GM12878 (cell line): ENCODE results near the gene ZNF107. TPM values are rescaled to one million over a fixed set of nuclear protein-coding genes. Genes with fewer than 3 reads are reported as not detected.

Source experiments
- ATAC-seq: fragments of 200-7000 bp; cut with Tn5 transposase; 3 replicates; pipeline ENCODE4 v1.9.1; 2020; ENCODE audit warnings: mild to moderate bottlenecking, moderate library complexity
- BruUV-seq: library from RNA; stranded (reverse); fragments of 400-500 nt; replicated peaks from 2 replicates; lab custom pipeline; 2021; lab: Mats Ljungman, UMichigan
- CTCF ChIA-PET: fragments of 300-600 bp; sonication (Branson Sonifier 250); formaldehyde crosslinking; extraction: SDS; loops from one replicate; lab custom pipeline; 2021; ENCODE audit warnings: inconsistent platforms; lab: Yijun Ruan, JAX
- POLR2A ChIA-PET: fragments of 350-600 bp; formaldehyde crosslinking; extraction: SDS; loops from one replicate; lab custom pipeline; 2021; ENCODE audit warnings: inconsistent platforms; lab: Charles Lee
- RAD21 ChIA-PET: fragments of 300-600 bp; sonication (Branson Sonifier 250); formaldehyde crosslinking; loops from one replicate; lab custom pipeline; 2023; ENCODE audit warnings: antibody characterized with exemption; ENCODE audit not compliant: unreplicated experiment; lab: Charles Lee
- SMC1A ChIA-PET: fragments of 300-600 bp; sonication (Branson Sonifier 250); formaldehyde crosslinking; loops from one replicate; lab custom pipeline; 2023; ENCODE audit not compliant: unreplicated experiment, uncharacterized antibody; lab: Charles Lee
- DNase-seq: peaks from one replicate; pipeline ENCODE4 v3.0.0-alpha.2; 2011; ENCODE audit warnings: low read depth, low spot score
- FAIRE-seq: peaks from 3 replicates; lab custom pipeline; 2011; peaks lifted over from hg19 to GRCh38; lab: Jason Lieb, UNC
- H2AFZ ChIP-seq: 2 replicates; pipeline ENCODE4 v1.6.0; 2011; ENCODE audit warnings: low read depth, low read length, control low read depth; ENCODE audit not compliant: control insufficient read depth
- H3K27ac ChIP-seq: 2 replicates; pipeline ENCODE4 v1.5.1; 2011; ENCODE audit warnings: control low read depth; ENCODE audit not compliant: control insufficient read depth, insufficient read depth
- H3K27me3 ChIP-seq, 2 experiments: replicated peaks in 1 of 2; 2 replicates each; pipeline versions ENCODE4 v1.6.0 to v1.6.1; 2011; ENCODE audit warnings: low read length in 1 of 2; ENCODE audit not compliant: control insufficient read depth in 2 of 2, insufficient read depth in 2 of 2
- H3K36me3 ChIP-seq, 2 experiments: 2 replicates each; pipeline ENCODE4 v1.5.1; 2011; ENCODE audit warnings: low read length in 1 of 2; ENCODE audit not compliant: control insufficient read depth in 2 of 2, insufficient read depth in 2 of 2
- H3K4me1 ChIP-seq: 2 replicates; pipeline ENCODE4 v1.6.1; 2011; ENCODE audit warnings: mild to moderate bottlenecking, low read length, moderate library complexity, mixed read lengths; ENCODE audit not compliant: control insufficient read depth, insufficient read depth
- H3K4me2 ChIP-seq: 2 replicates; pipeline ENCODE4 v1.6.0; 2011; ENCODE audit warnings: control low read depth; ENCODE audit not compliant: control insufficient read depth, insufficient read depth
- H3K4me3 ChIP-seq: fragments of 200-600 bp; sonication (generic); 2 replicates; pipeline ENCODE4 v1.5.1; 2016
- H3K79me2 ChIP-seq: 2 replicates; pipeline ENCODE4 v1.6.0; 2011; ENCODE audit warnings: low read length; ENCODE audit not compliant: control insufficient read depth, insufficient read depth
- H3K9ac ChIP-seq: 2 replicates; pipeline ENCODE4 v1.8.0; 2011; ENCODE audit warnings: low read length, control low read depth, mixed read lengths; ENCODE audit not compliant: control insufficient read depth, insufficient read depth
- H3K9me3 ChIP-seq: replicated peaks from 3 replicates; pipeline ENCODE4 v1.5.1; 2011; ENCODE audit warnings: mild to moderate bottlenecking, low read length; ENCODE audit not compliant: control insufficient read depth, insufficient read depth
- H4K20me1 ChIP-seq: 2 replicates; pipeline ENCODE4 v1.6.0; 2011; ENCODE audit not compliant: control insufficient read depth, insufficient read depth
- ATF7 ChIP-seq: fragments of 450-650 bp; IDR thresholded peaks from 2 replicates; pipeline ENCODE4 v1.6.1; 2016; ENCODE audit warnings: low read depth, mild to moderate bottlenecking
- E2F4 ChIP-seq: IDR thresholded peaks from 2 replicates; pipeline ENCODE4 v1.6.1; 2012; ENCODE audit warnings: low read depth, low read length, improper control_type of control experiment
- FOS ChIP-seq: IDR thresholded peaks from 3 replicates; pipeline ENCODE4 v1.6.1; 2011; ENCODE audit warnings: borderline replicate concordance; ENCODE audit not compliant: insufficient read length; ENCODE audit errors: extremely low read depth
- HCFC1 ChIP-seq: fragments of 150-350 bp; IDR thresholded peaks from 2 replicates; pipeline ENCODE4 v1.6.1; 2014; ENCODE audit warnings: low read length
- HDAC2 ChIP-seq: fragments of 200-600 bp; sonication (generic); IDR thresholded peaks from 2 replicates; pipeline ENCODE4 v1.6.1; 2017
- KAT2A ChIP-seq: conservative IDR thresholded peaks from 2 replicates; pipeline ENCODE4 v1.6.1; 2011; ENCODE audit warnings: low read depth, low read length; ENCODE audit not compliant: control insufficient read depth
- MAX ChIP-seq: IDR thresholded peaks from 2 replicates; pipeline ENCODE4 v1.6.1; 2012; ENCODE audit warnings: low read depth, low read length, improper control_type of control experiment
- MYB ChIP-seq: fragments of 150-350 bp; IDR thresholded peaks from 2 replicates; pipeline ENCODE4 v1.6.1; 2014; ENCODE audit warnings: mild to moderate bottlenecking, low read depth, low read length, borderline replicate concordance
- SMAD5 ChIP-seq: IDR thresholded peaks from 2 replicates; pipeline ENCODE4 v1.6.1; 2016; ENCODE audit warnings: antibody characterized with exemption, low read depth
- SREBF1 ChIP-seq: IDR thresholded peaks from 2 replicates; pipeline ENCODE4 v1.6.1; 2012; ENCODE audit warnings: mild to moderate bottlenecking, low read length
- ZNF687 ChIP-seq: fragments of 450-650 bp; IDR thresholded peaks from 2 replicates; pipeline ENCODE4 v1.6.1; 2017; ENCODE audit warnings: mild to moderate bottlenecking, moderate library complexity
- WGBS: methylation state at CpG from one replicate; pipeline ENCODE4 v1.1.6; 2016; ENCODE audit warnings: low lambda C conversion rate; ENCODE audit not compliant: insufficient replicate concordance, insufficient coverage; ENCODE audit errors: missing lambda C conversion rate; 5-methylcytosine and 5-hydroxymethylcytosine counted together
- in situ Hi-C: fragments of 300-500 bp; cut with MboI; formaldehyde crosslinking; loops from 9 replicates; pipeline ENCODE4 v1.14.3; 2018; ENCODE audit warnings: mixed read lengths
- intact Hi-C: fragments of 100-400 bp; cut with micrococcal nuclease; formaldehyde crosslinking; loops from one replicate; pipeline ENCODE4 v1.14.2; 2022; ENCODE audit not compliant: unreplicated experiment
- polyA plus RNA-seq, 11 experiments: library from polyadenylated mRNA; depleted of rRNA in 4 of 11; unstranded in 6 of 11; stranded (reverse) in 5 of 11; fragments of >200 nt; fragmentation: Nextera tagmentation in 4 of 11; fragmentation: Illumina TruSeq in 1 of 11; extraction: Ambion mirVana in 4 of 11; extraction: Trizol in 1 of 11; gene quantifications; 1 replicate in 1 of 11; 2 replicates in 10 of 11; pipeline versions ENCODE4 v1.2.1 to v1.2.3, GENCODE V29; 2011 to 2016; ENCODE audit warnings: inconsistent platforms in 2 of 11, missing spikeins in 2 of 11, low read depth in 1 of 11
- total RNA-seq, 4 experiments: library from RNA; depleted of rRNA in 3 of 4; stranded (reverse); fragments of >200 nt in 3 of 4; fragmentation: Illumina TruSeq in 1 of 4; extraction: Trizol in 1 of 4; gene quantifications; 2 replicates each; pipeline versions ENCODE4 v1.2.1 to v1.2.3, GENCODE V29; 2013 to 2021

Gene ZNF107
- total and polyA plus RNA-seq, 10 of the 15 experiments (the other 5 are each of a cell fraction or from before 2014, with no cell fraction given) = 3.2 to 23.3 (median 13.7) TPM

GRCh38 chr7:64755865-64756264 is 89.9 kb downstream of the ZNF107 start:
- CTCF ChIA-PET = no interaction called here
- in situ Hi-C loops (no loop called here), intact Hi-C loops (no loop called here)
- Histone ChIP-seq H3K36me3 (no peaks in the 10 kb centered on the region), H2AFZ (no peak overlapping the region), H3K27me3 (no peaks in the 10 kb centered on the region), H3K4me1 (no peaks in the 10 kb centered on the region), H3K4me2 (no peak overlapping the region), H3K9ac (no peak overlapping the region), H4K20me1 (no peaks in the 10 kb centered on the region), H3K27ac (no peak overlapping the region), H3K4me3 (no peak overlapping the region), H3K9me3 (no peaks in the 10 kb centered on the region), H3K79me2 (no peaks in the 10 kb centered on the region)
- no peak for TF ChIP-seq E2F4
- TF ChIP-seq MAX = no peak
- POLR2A ChIA-PET = interaction anchor here (0.6 kb wide), 1 partner anchor 39 kb away, joined by 6 read pairs; no protein-coding TSS in a partner anchor
- SMC1A ChIA-PET = no interaction called here
- RAD21 ChIA-PET = no interaction called here
- FAIRE-seq = no peak
- ATAC-seq = no peak
- WGBS = 74% methylated on average over 3 of the region's 3 CpGs
- no TSS peak for BruUV-seq
- no peak for DNase-seq

- Histone ChIP-seq H3K4me1 (no peaks in the 10 kb centered on the region), H3K27me3 (no peaks in the 10 kb centered on the region), H3K9ac (no peak overlapping the region), H3K27ac (no peak overlapping the region), H4K20me1 (no peaks in the 10 kb centered on the region), H3K4me3 (no peak overlapping the region), H3K4me2 (no peak overlapping the region), H3K36me3 (no peaks in the 10 kb centered on the region), H3K79me2 (no peaks in the 10 kb centered on the region), H3K9me3 (no peaks in the 10 kb centered on the region), H2AFZ (no peak overlapping the region)
- TF ChIP-seq HDAC2 (no peak), ZNF687 (no peak), SREBF1 (no peak), FOS (no peak), SMAD5 (no peak), KAT2A (no peak), HCFC1 (no peak), ATF7 (no peak), MYB (no peak)
- ChIA-PET CTCF (no interaction called here), RAD21 (no interaction called here), SMC1A (no interaction called here), POLR2A (no interaction called here)
- no peak for FAIRE-seq
- intact Hi-C loops (no loop called here), in situ Hi-C loops (no loop called here)
- ATAC-seq = no peak
- BruUV-seq = no TSS peak
- no peak for DNase-seq
- 28% methylated on average over 3 of the region's 3 CpGs for WGBS
Observed at GRCh38 chr7:64758151-64758550, 92.2 kb downstream of the ZNF107 start.
